HG03460 (cell line): ENCODE measurements around the gene PRRT1B.
"Not testable (repeated sequence)": the region's sequence is repeated elsewhere in the genome, so short reads cannot be mapped to it uniquely, and the experiment has no call there.

Experiments
- ATAC-seq: cut with Tn5 transposase; IDR thresholded peaks from one replicate; pipeline ENCODE4 v1.9.1; 2021; ENCODE audit not compliant: unreplicated experiment

The PRRT1B gene

DNA sequence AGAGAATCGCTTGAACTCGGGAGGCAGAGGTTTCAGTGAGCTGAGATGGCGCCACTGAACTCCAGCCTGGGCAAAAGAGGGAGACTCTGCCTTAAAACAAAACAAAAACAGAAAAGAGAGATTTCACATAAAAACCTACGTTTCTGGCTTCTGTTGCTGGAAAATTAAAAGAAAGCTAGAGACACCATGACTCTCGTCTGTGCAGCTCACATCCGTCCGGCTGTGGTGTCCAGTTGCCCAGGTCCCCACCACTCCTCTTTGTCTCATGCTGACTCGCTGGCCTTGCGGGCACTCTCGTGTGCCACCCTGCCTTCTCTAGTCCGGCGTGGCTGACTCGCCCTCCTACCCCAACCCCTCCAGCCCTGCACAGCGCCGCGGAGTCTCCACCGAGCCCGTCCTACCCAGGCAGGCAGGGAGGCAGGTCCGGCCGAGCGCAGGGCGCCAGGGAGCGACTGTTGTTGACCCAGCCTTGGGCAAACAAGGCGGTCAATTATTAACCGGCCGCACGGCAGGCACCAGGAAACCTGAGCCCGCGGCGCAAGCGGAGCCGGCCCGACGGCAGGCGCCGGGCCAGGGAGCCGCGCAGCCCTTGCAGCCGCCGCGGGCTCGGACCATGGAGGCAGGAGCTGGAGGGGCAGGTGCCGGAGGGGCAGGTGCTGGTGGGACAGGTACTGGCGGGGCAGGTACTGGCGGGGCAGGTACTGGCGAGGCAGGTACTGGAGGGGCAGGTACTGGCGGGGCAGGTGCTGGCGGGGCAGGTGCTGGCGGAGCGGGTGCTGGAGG is at the start of gene PRRT1B:
Gene PRRT1B, plus strand, starts transcription at position 521 of the 783 bp plus-strand sequence. Its CDS starts 93 bp downstream, at position 614.
- ATAC-seq, result no peak

DNA sequence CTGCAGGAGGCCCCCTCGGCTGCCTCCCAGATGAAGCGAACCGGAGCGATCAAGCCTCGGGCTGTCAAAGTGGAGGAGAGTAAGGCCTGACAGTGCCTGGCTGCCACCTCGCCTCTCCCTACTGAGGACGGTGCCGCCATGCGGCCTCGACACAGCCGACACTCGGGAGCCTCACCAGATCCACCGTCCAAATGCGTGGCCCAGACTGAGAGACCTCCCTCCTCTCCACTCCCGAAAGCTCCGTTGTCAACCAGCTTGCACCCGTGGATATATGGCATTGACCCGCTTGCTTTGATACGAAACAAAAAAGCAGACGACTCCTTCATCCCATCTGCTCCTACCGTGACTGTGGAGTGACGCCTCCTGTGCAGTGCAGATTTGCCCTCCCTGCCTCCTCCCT is 49.5 kb upstream of the PRRT1B start:
- ATAC-seq, result no peak

DNA sequence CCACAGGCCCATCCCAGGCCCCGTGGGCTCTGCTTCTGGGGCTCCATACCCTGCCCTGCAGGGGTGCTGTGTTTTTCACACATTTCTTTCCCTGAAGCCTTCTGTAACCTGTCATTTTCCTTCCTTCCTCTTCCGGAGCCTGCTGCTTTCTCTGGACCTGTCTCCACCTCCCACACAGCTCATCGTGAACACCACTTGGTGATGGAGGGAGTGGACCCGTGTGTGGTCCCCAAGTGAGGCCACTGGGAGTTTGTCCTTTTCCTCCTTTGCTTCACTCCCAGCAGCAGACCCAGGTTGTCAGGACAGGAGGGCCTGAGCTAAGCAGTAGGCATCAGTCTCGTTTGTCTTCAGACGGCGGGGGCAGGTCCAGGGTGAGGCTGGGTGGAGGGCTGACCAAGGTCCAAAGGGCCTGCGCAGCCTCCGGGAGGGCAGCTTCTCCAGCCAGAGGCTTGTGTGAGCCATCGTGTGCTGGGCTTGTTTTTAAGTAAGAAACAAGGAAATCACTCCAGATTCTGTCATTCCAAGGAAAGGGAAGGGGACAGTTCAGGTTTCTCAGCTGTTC is 48.4 kb upstream of the PRRT1B start:
- no peak for ATAC-seq

GRCh38 chr9:131499254-131499767 is 46.0 kb upstream of the PRRT1B start:
- ATAC-seq, result no peak

GRCh38 chr9:131500377-131500776 is 44.9 kb upstream of the PRRT1B start:
- ATAC-seq, result no peak

DNA sequence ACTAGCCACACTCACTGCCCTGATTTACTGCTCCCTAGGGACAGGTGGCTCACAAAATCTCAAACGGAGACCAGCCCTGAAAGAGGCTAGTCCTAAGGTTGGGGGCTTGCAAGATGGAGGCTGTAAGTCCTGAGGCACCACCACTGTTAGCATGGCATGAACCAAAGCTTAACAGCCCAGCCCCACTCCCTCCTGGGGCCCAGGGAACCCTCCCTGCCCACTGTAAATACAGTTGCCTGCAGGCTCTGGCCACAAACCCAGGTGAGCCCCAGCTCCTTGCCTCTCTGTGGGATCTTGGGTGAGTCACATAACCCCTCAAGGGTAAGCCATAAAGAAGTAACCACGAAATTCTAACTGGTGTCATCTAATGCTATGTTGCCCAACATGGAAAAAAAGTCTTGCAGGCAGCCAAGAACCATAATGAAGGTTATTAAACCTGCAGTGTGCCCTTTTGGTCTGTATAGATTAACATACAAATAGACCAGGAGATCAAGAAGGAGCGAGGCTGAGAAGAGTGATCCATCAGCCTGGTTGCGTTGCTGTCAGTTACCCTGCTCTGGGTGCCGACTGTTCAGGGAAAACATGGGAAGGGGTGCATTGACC is 44.3 kb upstream of the PRRT1B start:
- no peak for ATAC-seq

- ATAC-seq, result peak; percentile 67
Measured at GRCh38 chr9:131502781-131503625, 42.3 kb upstream of the PRRT1B start, which contains the start of gene POMT1. Gene POMT1 (plus strand): TSS chr9:131502918. CDS start chr9:131504219, 1,301 bp downstream.

DNA sequence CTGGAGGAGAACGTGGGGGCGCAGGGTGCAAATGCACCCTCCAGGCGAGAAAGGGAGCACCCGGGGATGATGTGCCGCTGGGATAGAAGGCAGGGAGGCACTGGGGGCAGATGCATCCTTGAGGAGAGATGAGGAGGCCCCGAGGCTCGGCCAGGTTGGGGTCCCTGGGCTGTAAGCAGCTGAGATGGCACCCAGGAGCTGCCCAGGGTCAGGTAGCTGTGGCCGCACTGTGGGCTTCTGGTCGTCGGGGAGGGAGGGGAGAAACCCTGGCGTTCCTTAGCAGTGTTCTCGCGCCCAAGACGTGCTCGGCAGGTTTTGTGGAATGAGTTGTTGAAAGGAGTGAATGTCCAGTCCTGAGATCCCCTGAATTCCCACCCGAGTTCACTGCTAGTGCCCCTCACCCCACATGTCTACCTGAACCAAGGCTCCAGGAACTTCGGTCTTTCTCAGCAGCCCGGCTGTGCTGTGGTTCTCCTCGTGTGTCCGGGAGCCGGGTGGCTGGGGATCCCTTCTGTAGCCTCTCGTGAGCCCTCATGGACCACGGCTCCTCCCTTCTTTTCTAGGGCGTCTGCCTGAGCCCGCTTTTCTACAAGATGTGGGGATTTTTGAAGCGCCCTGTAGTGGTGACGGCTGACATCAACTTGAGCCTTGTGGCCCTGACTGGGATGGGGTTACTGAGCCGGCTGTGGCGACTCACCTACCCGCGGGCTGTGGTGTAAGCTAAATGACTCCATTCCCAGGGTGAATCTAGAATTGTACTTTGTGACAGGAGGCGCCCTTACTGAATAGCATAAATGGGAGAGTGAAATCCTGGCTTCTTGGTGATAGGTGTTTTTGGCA is 41.5 kb upstream of the PRRT1B start:
- ATAC-seq, result no peak

- no peak for ATAC-seq
Measured at GRCh38 chr9:131505012-131505411, 40.3 kb upstream of the PRRT1B start.

DNA sequence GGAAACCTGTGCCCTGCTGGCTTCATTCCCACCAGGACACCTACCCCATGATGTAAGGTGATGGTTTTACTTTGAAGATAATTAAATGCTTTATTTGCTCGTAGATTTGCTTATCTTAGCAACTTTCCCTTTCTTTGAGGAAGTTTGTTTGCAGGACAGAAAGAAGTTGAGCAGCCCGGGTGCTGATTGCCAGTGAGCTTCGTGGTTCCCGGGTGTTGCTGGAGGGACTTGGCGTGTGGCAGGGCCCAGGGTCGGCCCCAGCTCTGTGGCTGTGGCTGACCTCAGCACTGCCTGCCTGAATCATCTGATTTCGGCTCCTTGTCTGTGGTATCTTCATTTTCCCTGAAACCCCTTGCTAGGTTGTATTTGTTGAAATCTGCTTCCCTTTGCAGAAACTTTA is 33.9 kb upstream of the PRRT1B start:
- ATAC-seq, result no peak

GRCh38 chr9:131511880-131512279 is 33.4 kb upstream of the PRRT1B start:
- ATAC-seq, result no peak

- ATAC-seq, result no peak
Measured at GRCh38 chr9:131513177-131513576, 32.1 kb upstream of the PRRT1B start.

DNA sequence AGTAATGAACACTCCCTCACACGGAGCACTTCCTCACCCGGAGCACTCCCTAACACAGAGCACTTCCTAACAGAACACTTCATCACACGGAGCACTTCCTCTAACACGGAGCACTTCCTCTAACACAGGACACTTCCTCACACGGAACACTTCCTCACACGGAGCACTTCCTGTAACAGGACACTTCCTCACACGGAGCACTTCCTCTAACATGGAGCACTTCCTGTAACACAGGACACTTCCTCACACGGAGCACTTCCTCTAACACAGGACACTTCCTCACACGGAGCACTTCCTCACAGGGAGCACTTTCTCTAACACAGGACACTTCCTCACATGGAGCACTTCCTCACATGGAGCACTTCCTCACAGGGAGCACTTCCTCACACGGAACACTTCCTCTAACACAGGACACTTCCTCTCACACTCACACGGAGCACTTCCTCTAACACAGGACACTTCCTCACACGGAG is 29.7 kb upstream of the PRRT1B start:
- not testable (repeated sequence) for ATAC-seq

GRCh38 chr9:131516100-131516499 is 29.2 kb upstream of the PRRT1B start:
- ATAC-seq, result no peak

DNA sequence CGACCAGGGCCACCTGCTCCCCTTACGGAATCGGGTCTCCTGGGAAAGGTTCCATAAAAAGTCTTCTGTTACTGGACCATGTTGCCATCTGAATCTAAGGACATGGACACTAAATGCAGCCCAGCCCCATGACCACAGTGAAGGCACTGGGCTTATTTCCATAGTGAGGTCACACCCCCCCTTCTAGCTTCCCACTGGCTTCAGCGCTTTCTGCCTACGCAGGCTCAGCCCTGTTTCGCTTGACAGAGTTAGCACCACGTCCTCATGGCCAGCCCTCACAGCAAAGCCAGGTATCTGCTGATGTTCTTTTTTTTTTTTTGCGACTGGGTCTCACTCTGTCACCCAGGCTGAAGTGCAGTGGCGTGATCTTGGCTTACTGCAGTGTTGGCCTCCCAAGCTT is 28.4 kb upstream of the PRRT1B start:
- ATAC-seq, result no peak

DNA sequence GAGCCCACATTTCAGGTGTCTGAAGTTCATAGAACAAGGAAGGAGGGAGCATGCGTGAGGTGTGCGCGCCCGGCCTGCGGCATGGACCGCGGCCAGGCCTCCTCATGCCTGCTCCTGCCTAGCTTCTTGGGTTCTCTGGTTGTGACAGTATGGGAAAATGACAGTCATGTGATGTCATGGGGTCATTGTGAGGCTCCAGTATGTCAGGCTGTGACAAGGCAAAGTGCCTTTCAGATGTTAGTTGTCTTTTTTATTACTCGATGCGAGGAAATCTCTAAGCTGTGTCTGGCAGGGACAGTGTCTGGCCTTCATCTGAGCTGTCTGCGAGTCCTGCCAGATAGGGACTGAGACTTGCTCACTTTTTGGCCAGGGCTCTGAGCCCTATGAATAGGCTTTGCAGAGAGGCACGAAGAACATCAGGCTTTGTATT is 27.5 kb upstream of the PRRT1B start:
- ATAC-seq, result no peak

- no peak for ATAC-seq
Measured at GRCh38 chr9:131518553-131518952, 26.8 kb upstream of the PRRT1B start.

DNA sequence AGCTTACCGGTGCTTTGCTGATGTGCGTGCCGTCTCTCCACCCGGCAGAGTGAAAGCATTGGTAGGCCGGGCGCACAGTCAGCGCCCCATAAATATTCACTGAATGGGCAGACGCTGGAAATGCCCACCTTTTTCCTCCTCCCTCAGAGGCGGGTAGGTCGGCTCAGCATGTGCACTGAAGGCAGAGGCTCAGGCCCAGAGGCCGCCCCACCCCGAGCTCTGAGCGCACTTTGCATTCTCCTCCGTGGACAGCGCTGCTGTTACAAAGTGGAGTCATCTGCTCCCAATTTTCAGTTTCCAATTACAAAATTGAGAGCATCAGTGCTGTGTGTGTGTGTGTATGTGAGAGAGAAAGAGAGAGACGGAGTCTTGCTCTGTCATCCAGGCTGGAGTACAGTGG is 24.8 kb upstream of the PRRT1B start:
- ATAC-seq, result no peak

- no peak for ATAC-seq
Measured at GRCh38 chr9:131521203-131521602, 24.1 kb upstream of the PRRT1B start.

- ATAC-seq, result no peak
Measured at GRCh38 chr9:131521822-131522221, 23.5 kb upstream of the PRRT1B start.
